ENCODE measurements around the gene CAMK2A. TPM values are rescaled to one million over a fixed set of nuclear protein-coding genes. Genes with fewer than 3 reads are reported as not detected.

CAMK2A gene
- total and polyA plus RNA-seq, 2 experiments from 2014 or later: 1.2 to 2.6 TPM

DNA sequence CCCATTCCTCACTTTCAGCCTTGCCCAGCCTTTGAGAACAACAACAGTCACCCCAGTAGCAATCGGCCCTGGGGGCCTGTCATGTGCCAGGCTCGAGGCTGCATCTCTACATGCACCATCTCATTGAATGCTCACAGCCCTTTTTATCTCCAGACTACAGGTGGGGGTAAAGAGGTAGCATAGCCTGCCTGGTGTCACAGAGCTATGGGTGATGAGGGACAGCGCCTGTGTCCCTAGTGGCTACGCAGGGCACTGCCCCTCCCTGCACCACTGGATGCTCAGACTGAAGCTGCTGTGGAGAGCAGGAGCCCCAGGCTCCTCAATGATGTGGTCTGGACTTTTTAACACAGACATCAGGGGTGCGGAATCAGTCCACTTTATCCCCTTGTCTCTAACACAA is 2.8 kb downstream of the CAMK2A start:
- Histone ChIP-seq H3K9me2 (replicated peaks; ENCODE audit: insufficient read depth) (no peaks in the 10 kb centered on the region), H2AFZ (no peak overlapping the region), H3K27ac (no peak overlapping the region), H3K4me2 (no peak overlapping the region), H3K27me3 (no peaks in the 10 kb centered on the region), H4K20me1 (ENCODE audit: insufficient read depth, poor library complexity, severe bottlenecking) (no peaks in the 10 kb centered on the region), H3K4me1 (ENCODE audit: insufficient read depth) (no peaks in the 10 kb centered on the region), H3K9me3 (ENCODE audit: low read depth) (no peaks in the 10 kb centered on the region), H3K4me3 (no peak overlapping the region), H3K36me3 (replicated peaks; ENCODE audit: insufficient read depth, low read depth) (no peaks in the 10 kb centered on the region), H3K79me2 (no peaks in the 10 kb centered on the region)
- DNase-seq (ENCODE audit: low spot score): peak; percentile 57
- TF ChIP-seq EZH2phosphoT487 (IDR thresholded peaks at IDR 0.05; ENCODE audit: low read depth, severe bottlenecking, unreplicated experiment): no peak
- TF ChIP-seq EZH2 (IDR thresholded peaks at IDR 0.05; ENCODE audit: borderline replicate concordance): no peak
- TF ChIP-seq, protein P1, sequence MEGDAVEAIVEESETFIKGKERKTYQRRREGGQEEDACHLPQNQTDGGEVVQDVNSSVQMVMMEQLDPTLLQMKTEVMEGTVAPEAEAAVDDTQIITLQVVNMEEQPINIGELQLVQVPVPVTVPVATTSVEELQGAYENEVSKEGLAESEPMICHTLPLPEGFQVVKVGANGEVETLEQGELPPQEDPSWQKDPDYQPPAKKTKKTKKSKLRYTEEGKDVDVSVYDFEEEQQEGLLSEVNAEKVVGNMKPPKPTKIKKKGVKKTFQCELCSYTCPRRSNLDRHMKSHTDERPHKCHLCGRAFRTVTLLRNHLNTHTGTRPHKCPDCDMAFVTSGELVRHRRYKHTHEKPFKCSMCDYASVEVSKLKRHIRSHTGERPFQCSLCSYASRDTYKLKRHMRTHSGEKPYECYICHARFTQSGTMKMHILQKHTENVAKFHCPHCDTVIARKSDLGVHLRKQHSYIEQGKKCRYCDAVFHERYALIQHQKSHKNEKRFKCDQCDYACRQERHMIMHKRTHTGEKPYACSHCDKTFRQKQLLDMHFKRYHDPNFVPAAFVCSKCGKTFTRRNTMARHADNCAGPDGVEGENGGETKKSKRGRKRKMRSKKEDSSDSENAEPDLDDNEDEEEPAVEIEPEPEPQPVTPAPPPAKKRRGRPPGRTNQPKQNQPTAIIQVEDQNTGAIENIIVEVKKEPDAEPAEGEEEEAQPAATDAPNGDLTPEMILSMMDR (IDR thresholded peaks at IDR 0.05; ENCODE audit: poor library complexity): peak; percentile 32
- 48% methylated on average over 5 of the region's 5 CpGs for WGBS (ENCODE audit: low lambda C conversion rate, missing lambda C conversion rate)

DNA sequence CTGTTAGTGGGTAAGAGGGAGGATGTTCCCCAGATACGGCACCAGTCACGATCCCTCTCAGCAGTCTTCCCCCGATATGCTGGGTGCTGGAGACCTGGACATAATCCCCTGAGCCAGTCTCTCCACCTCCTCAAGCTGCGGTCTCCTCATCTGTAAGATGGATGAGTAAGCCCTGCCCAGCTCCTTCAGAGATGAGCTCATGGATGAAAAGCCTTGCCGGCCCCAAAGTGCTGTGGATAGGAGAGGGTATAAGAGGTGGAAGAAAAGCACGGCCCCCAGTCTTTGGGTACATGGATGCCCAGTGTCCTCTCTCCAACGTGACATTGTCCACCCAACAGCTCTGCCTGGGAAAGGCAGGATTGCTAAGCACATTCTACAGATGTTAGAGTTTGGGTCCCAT is 4.5 kb downstream of the CAMK2A start:
- TF ChIP-seq EZH2 (IDR thresholded peaks at IDR 0.05; ENCODE audit: borderline replicate concordance) (no peak), EZH2phosphoT487 (IDR thresholded peaks at IDR 0.05; ENCODE audit: low read depth, severe bottlenecking, unreplicated experiment) (no peak)
- TF ChIP-seq, protein P1 (IDR thresholded peaks at IDR 0.05; ENCODE audit: poor library complexity): no peak
- WGBS (ENCODE audit: low lambda C conversion rate, missing lambda C conversion rate): 80% methylated on average over 7 of the region's 7 CpGs
- Histone ChIP-seq H3K4me2 (no peak overlapping the region), H3K4me1 (ENCODE audit: insufficient read depth) (no peaks in the 10 kb centered on the region), H2AFZ (no peak overlapping the region), H3K79me2 (no peaks in the 10 kb centered on the region), H3K4me3 (no peak overlapping the region), H4K20me1 (ENCODE audit: insufficient read depth, poor library complexity, severe bottlenecking) (no peaks in the 10 kb centered on the region), H3K9me2 (replicated peaks; ENCODE audit: insufficient read depth) (no peaks in the 10 kb centered on the region), H3K9me3 (ENCODE audit: low read depth) (no peaks in the 10 kb centered on the region), H3K36me3 (replicated peaks; ENCODE audit: insufficient read depth, low read depth) (no peaks in the 10 kb centered on the region), H3K27ac (no peak overlapping the region), H3K27me3 (no peaks in the 10 kb centered on the region)
- no peak for DNase-seq (ENCODE audit: low spot score)

DNA sequence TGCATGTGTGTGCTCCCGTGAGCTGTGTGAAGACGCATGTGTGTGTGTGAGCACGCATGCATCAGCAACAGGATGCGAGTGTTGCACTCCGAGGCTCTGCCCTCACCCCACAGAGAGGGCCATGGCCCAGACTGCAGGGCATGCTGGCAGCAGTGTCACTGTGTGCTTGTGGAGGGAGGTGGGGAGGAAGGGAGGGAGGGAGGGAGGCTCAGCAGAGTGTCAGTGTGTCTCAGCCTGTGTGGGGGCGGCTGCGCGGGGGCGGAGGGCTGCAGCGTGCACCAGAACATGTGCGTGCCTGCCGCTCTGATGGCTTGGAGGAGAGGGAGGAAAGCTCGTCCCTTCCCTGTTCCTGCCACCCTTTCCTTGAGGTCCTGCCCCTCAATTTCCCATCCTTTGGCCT is 5.3 kb downstream of the CAMK2A start:
- Histone ChIP-seq H3K27me3 (no peaks in the 10 kb centered on the region), H3K4me3 (no peak overlapping the region), H3K4me2 (no peak overlapping the region), H3K79me2 (no peaks in the 10 kb centered on the region), H4K20me1 (ENCODE audit: insufficient read depth, poor library complexity, severe bottlenecking) (no peaks in the 10 kb centered on the region), H2AFZ (no peak overlapping the region), H3K9me3 (ENCODE audit: low read depth) (no peaks in the 10 kb centered on the region), H3K9me2 (replicated peaks; ENCODE audit: insufficient read depth) (no peaks in the 10 kb centered on the region), H3K36me3 (replicated peaks; ENCODE audit: insufficient read depth, low read depth) (no peaks in the 10 kb centered on the region), H3K4me1 (ENCODE audit: insufficient read depth) (peaks cover 6% of the 10 kb centered on the region), H3K27ac (no peak overlapping the region)
- 87% methylated on average over 6 of the region's 13 CpGs for WGBS (ENCODE audit: low lambda C conversion rate, missing lambda C conversion rate)
- TF ChIP-seq, protein P1 (IDR thresholded peaks at IDR 0.05; ENCODE audit: poor library complexity): no peak
- no peak for TF ChIP-seq EZH2phosphoT487 (IDR thresholded peaks at IDR 0.05; ENCODE audit: low read depth, severe bottlenecking, unreplicated experiment)
- no peak for TF ChIP-seq EZH2 (IDR thresholded peaks at IDR 0.05; ENCODE audit: borderline replicate concordance)
- no peak for DNase-seq (ENCODE audit: low spot score)

DNA sequence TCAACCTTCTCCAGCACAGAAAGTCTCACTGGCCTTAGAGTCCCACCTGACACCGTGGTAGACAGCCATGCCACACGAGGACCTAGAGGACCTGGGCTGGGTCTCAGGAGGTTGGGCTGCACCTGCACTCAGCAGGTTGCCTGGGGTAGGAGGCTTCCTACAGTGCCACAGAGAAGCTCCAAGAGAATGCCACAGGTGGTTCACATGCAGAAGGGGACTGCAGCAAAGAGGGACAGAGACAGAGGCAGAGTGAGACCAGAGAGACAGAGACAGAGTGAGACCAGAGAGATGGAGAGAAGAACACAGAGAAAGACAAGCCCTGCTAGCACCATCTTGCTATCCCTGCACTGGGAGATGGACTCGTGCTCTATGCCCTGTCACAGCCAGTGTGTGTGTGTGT is 5.7 kb downstream of the CAMK2A start:
- peaks cover 6% of the 10 kb centered on the region for H3K4me1 ChIP-seq (ENCODE audit: insufficient read depth)
- no peaks in the 10 kb centered on the region for H3K27me3 ChIP-seq
- TF ChIP-seq, protein P1 (IDR thresholded peaks at IDR 0.05; ENCODE audit: poor library complexity): no peak
- TF ChIP-seq EZH2 (IDR thresholded peaks at IDR 0.05; ENCODE audit: borderline replicate concordance) (no peak), EZH2phosphoT487 (IDR thresholded peaks at IDR 0.05; ENCODE audit: low read depth, severe bottlenecking, unreplicated experiment) (no peak)
- no peak overlapping the region for H3K27ac ChIP-seq
- no peak overlapping the region for H2AFZ ChIP-seq
- H4K20me1 ChIP-seq (ENCODE audit: insufficient read depth, poor library complexity, severe bottlenecking): no peaks in the 10 kb centered on the region
- DNase-seq (ENCODE audit: low spot score): no peak
- no peaks in the 10 kb centered on the region for H3K9me2 ChIP-seq (replicated peaks; ENCODE audit: insufficient read depth)
- 86% methylated on average over 3 of the region's 3 CpGs for WGBS (ENCODE audit: low lambda C conversion rate, missing lambda C conversion rate)
- no peaks in the 10 kb centered on the region for H3K79me2 ChIP-seq
- no peaks in the 10 kb centered on the region for H3K36me3 ChIP-seq (replicated peaks; ENCODE audit: insufficient read depth, low read depth)
- H3K4me2 ChIP-seq: no peak overlapping the region
- no peaks in the 10 kb centered on the region for H3K9me3 ChIP-seq (ENCODE audit: low read depth)
- H3K4me3 ChIP-seq: no peak overlapping the region
